Testis (tissue), 3 donors: ENCODE results near the gene C19orf53. TPM values are rescaled to one million over a fixed set of nuclear protein-coding genes. Genes with fewer than 3 reads are reported as not detected.
"Not testable (repeated sequence)": the region's sequence is repeated elsewhere in the genome, so short reads cannot be mapped to it uniquely, and the experiment has no call there.

ENCODE experiments used
- DNase-seq: peaks from one replicate; pipeline ENCODE4 v3.0.0-alpha.2; 2019
- H3K27ac ChIP-seq, 2 donors: fragments of 200-600 bp; sonication (generic); one replicate each; pipeline ENCODE4 v1.5.1; 2019
- H3K27me3 ChIP-seq: fragments of 200-600 bp; sonication (generic); one replicate; pipeline ENCODE4 v1.5.1; 2019
- H3K36me3 ChIP-seq: fragments of 200-600 bp; sonication (generic); one replicate; pipeline ENCODE4 v1.5.1; 2017; ENCODE audit warnings: low read depth; ENCODE audit errors: missing control alignments
- H3K4me1 ChIP-seq: fragments of 200-600 bp; sonication (generic); one replicate; pipeline ENCODE4 v1.5.1; 2019
- H3K4me3 ChIP-seq, 2 donors: fragments of 200-600 bp; sonication (generic); one replicate each; pipeline ENCODE4 v1.5.1; 2017 to 2019
- H3K9me3 ChIP-seq: fragments of 200-600 bp; sonication (generic); one replicate; pipeline ENCODE4 v1.5.1; 2017
- POLR2A ChIP-seq: fragments of 450-650 bp; IDR thresholded peaks from one replicate; pipeline ENCODE4 v1.6.1; 2017; ENCODE audit warnings: antibody characterized with exemption, mild to moderate bottlenecking, moderate library complexity
- WGBS, 2 donors: methylation state at CpG; one replicate each; pipeline ENCODE4 v1.1.5; 2018; 5-methylcytosine and 5-hydroxymethylcytosine counted together
- intact Hi-C: fragments of 100-400 bp; cut with DNase I; formaldehyde crosslinking; loops from one replicate; pipeline ENCODE4 v1.15.1; 2023; ENCODE audit warnings: low total_unique reads
- polyA plus RNA-seq: library from polyadenylated mRNA; stranded (reverse); fragments of 350-450 nt; fragmentation: Illumina TruSeq; extraction: RNeasy Lipid Tissue Mini Kit (QIAGEN cat#74804); gene quantifications from one replicate; pipeline ENCODE4 v1.2.3, GENCODE V29; 2014; ENCODE audit warnings: low read depth, low replicate concordance; ENCODE audit not compliant: insufficient read depth
- total RNA-seq, 2 donors: library from RNA; depleted of rRNA; stranded (reverse); fragments of >200 nt; gene quantifications; one replicate each; pipeline ENCODE4 v1.2.3, GENCODE V29; 2016
- TF ChIP-seq, protein P1 (sequence below), 3 experiments: fragments of 450-650 bp in 2 of 3; fragments of 200-600 bp in 1 of 3; sonication (generic) in 1 of 3; IDR thresholded peaks; one replicate each; pipeline ENCODE4 v1.5.1; 2016 to 2019; ENCODE audit warnings: antibody characterized with exemption in 3 of 3, mild to moderate bottlenecking in 2 of 3, moderate library complexity in 1 of 3

Gene C19orf53
- total and polyA plus RNA-seq, 3 donors from 2014 or later, result 114 to 137 (median 128) TPM

DNA sequence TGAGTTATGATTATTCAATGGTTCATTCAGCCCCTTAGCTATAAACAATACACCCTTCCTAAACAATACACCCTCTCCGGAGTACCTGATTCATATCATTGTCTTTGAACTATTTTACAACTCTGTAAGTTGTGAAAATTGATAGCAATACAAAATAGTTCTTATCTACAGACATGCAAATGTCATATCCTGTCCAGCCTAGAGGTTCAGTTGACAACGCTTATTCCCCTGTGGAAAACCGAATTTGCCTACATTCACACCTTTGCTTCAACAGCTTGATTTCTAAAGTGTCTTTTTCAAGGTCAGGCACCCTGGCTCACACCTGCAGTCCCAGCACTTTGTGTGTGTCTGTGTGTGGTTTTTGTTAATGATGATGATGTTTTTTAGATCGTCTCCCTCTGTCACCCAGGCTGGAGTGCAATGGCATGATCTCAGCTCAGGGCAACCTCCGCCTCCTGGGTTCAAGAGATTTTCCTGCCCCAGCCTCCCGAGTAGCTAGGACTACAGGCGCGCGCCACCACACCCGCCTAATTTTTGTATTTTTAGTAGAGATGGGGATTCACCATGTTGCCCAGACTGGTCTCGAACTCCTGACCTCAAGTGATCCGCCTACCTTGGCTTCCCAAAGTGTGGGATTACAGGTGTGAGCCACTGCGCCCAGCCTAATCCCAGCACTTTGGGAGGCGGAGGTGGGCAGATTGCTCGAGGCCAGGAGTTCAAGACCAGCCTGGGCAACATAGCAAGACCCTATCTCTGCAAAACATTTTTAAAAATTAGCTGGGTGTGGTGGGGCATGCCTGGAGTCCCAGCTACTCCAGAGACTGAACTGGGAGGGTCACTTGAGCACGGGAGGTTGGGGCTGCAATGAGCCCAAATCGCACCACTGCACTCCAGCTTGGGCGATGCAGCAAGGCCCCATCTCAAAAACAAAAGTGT is 9.6 kb downstream of the C19orf53 start:
- Histone ChIP-seq H3K27ac (no peak overlapping the region), H3K9me3 (no peaks in the 10 kb centered on the region), H3K4me3 (no peak overlapping the region), H3K27me3 (no peaks in the 10 kb centered on the region), H3K36me3 (no peaks in the 10 kb centered on the region), H3K4me1 (peaks cover 19% of the 10 kb centered on the region)
- TF ChIP-seq, protein P1, sequence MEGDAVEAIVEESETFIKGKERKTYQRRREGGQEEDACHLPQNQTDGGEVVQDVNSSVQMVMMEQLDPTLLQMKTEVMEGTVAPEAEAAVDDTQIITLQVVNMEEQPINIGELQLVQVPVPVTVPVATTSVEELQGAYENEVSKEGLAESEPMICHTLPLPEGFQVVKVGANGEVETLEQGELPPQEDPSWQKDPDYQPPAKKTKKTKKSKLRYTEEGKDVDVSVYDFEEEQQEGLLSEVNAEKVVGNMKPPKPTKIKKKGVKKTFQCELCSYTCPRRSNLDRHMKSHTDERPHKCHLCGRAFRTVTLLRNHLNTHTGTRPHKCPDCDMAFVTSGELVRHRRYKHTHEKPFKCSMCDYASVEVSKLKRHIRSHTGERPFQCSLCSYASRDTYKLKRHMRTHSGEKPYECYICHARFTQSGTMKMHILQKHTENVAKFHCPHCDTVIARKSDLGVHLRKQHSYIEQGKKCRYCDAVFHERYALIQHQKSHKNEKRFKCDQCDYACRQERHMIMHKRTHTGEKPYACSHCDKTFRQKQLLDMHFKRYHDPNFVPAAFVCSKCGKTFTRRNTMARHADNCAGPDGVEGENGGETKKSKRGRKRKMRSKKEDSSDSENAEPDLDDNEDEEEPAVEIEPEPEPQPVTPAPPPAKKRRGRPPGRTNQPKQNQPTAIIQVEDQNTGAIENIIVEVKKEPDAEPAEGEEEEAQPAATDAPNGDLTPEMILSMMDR (IDR thresholded peaks at IDR 0.05), result no peak
- no peak for TF ChIP-seq POLR2A
- no peak for DNase-seq
- 88 to 89% methylated on average over 16 to 18 of the region's 18 CpGs for WGBS, 2 donors
- intact Hi-C loops, result loop anchor here (10.0 kb wide), 1 partner anchor 81 kb away; no protein-coding TSS in a partner anchor

DNA sequence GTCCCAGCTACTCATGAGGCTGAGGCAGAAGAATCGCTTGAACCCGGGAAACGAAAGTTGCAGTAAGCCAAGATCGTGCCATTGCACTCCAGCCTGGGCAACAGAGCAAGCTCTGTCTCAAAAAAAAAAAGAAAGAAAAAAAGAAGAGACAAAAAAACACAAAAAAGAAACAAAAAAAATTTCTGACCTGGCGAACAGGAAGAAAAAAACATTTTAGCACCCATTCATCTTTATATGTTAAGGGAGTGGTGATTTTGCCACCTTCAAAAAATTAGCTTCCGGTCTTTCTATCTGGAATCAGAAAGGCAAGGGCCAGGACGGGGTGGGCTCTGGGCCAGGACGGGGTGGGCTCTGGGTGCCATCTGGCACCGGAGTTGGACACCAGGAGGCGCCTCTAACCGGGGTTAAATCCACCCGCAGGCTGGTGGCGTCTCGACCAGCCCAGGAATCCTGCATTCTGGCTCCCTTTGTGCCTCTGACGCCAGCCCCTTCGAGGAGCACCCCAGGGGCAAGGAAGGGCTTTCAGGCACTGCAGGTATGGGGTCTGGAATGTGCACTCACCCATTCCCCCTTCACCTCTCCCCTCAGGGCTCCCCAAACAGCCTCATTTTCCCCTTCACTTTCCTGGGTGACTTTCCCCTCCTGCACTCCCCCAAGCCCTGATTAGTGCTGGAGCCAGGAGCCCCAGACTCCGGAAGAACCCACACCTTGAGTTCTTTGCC is 10.6 kb downstream of the C19orf53 start:
- Histone ChIP-seq H3K27me3 (no peaks in the 10 kb centered on the region), H3K36me3 (no peaks in the 10 kb centered on the region), H3K9me3 (no peaks in the 10 kb centered on the region), H3K4me1 (peaks cover 19% of the 10 kb centered on the region), H3K4me3 (no peak overlapping the region), H3K27ac (no peak overlapping the region)
- intact Hi-C loops, result loop anchor here (10.0 kb wide), 1 partner anchor 80 kb away; no protein-coding TSS in a partner anchor
- peak; percentile 70 for DNase-seq
- WGBS, 2 donors, result 48 to 49% methylated on average over 17 of the region's 17 CpGs
- TF ChIP-seq, protein P1 (IDR thresholded peaks at IDR 0.05), result peak; percentile 40 to 46 (median 44)
- TF ChIP-seq POLR2A, result no peak

DNA sequence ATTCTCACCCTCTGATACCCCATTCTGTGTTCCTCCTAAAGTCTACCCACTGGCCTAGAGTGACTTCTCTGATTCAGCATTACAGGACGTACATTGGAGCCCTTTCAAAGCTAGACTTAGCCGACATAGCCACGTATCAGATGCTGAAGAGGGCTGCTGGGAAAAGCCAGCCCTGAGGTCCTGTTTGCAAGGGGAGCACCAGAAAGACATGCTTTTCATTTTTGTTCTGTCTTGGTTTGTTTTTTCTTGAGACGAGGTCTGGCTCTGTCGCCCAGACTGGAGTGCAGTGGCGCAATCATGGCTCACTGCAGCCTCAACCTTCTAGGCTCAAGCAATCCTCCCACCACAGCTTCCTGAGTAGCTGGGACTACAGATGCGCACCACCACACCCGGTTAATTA is 14.7 kb downstream of the C19orf53 start:
- TF ChIP-seq POLR2A, result no peak
- TF ChIP-seq, protein P1 (IDR thresholded peaks at IDR 0.05), result no peak
- intact Hi-C loops, result loop anchor here (10.0 kb wide), 1 partner anchor 76 kb away; no protein-coding TSS in a partner anchor
- WGBS, 2 donors, result 47 to 58% methylated on average over 8 of the region's 8 CpGs
- Histone ChIP-seq H3K4me3 (no peak overlapping the region), H3K4me1 (peaks cover 9% of the 10 kb centered on the region), H3K27ac (peak overlapping the region in 1 of 2 donors; percentile 83), H3K27me3 (no peaks in the 10 kb centered on the region), H3K9me3 (no peaks in the 10 kb centered on the region), H3K36me3 (no peaks in the 10 kb centered on the region)
- DNase-seq, result no peak

DNA sequence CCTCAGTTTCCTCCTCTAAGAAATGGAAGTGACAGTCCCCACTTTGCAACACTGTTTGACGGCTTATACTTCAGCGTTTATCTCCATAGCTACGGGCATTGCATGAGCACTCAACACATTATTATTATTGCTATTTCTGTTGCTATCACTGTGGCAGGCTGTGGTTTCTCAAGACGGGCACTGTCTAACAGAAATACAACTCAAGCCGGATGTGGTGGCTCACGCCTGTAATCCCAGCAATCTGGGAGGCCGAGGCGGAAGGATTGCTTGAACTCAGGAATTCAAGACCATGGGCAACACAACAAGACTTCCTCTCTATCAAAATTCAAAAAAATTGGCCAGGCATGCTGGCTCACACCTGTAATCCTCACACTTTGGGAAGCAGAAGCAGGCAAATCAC is 16.1 kb downstream of the C19orf53 start:
- Histone ChIP-seq H3K27me3 (no peaks in the 10 kb centered on the region), H3K4me3 (no peak overlapping the region), H3K27ac (no peak overlapping the region), H3K9me3 (no peaks in the 10 kb centered on the region), H3K36me3 (no peaks in the 10 kb centered on the region), H3K4me1 (peaks cover 3% of the 10 kb centered on the region)
- intact Hi-C loops, result loop anchor here (5.0 kb wide), 1 partner anchor 52 kb away; no protein-coding TSS in a partner anchor
- WGBS, 2 donors, result 77 to 78% methylated on average over 8 of the region's 8 CpGs
- TF ChIP-seq, protein P1 (IDR thresholded peaks at IDR 0.05), result no peak
- TF ChIP-seq POLR2A, result no peak
- no peak for DNase-seq

DNA sequence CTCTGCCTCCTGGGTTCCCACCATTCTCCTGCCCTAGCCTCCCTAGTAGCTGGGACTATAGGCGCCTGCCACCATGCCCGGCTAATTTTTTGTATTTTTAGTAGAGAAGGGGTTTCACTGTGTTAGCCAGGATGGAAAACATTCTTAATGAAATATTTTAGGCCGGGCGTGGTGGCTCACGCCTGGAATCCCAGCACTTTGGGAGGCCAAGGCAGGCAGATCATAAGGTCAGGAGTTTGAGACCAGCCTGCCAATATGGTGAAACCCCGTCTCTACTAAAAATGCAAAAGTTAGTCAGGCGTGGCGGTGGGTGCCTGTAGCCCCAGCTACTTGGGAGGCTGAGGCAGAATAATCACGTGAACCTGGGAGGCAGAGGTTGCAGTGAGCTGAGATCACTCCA is 19.1 kb downstream of the C19orf53 start:
- not testable (repeated sequence) for DNase-seq, H3K36me3 ChIP-seq, H3K27ac ChIP-seq, H3K9me3 ChIP-seq, H3K4me3 ChIP-seq, H3K27me3 ChIP-seq
- peaks cover 18% of the 10 kb centered on the region for H3K4me1 ChIP-seq
- intact Hi-C loops, result loop anchor here (5.0 kb wide), 1 partner anchor 49 kb away; no protein-coding TSS in a partner anchor
- WGBS, 2 donors, result 77 to 78% methylated on average over 9 of the region's 9 CpGs
